Measurements from ENCODE around the gene TMC8. TPM values are rescaled to one million over a fixed set of nuclear protein-coding genes. Genes with fewer than 3 reads are reported as not detected.

The TMC8 gene
- total RNA-seq (2022; extraction: Qiagen RNA extraction; ENCODE audit: low read depth) = 0.28 to 0.68 TPM (median 0.48 TPM) in 5 replicates

GRCh38 chr17:78130437-78131101, at the start of gene TMC8:
TMC8 (plus strand) TSS chr17:78130771; CDS start chr17:78131589, 818 bp downstream.

GRCh38 chr17:78128551-78129350, 1.8 kb upstream of the TMC8 start, which contains the start of gene TMC6:
TMC6 (minus strand) TSS chr17:78128755; CDS start chr17:78126832, 1,923 bp downstream.

GRCh38 chr17:78168242-78168902, 37.8 kb downstream of the TMC8 start, which contains the start of gene SYNGR2:
SYNGR2 (plus strand) TSS chr17:78168581; CDS start chr17:78168617, 36 bp downstream.

GRCh38 chr17:78186692-78187595, 56.4 kb downstream of the TMC8 start, which contains the start of the genes AFMID and TK1:
AFMID (plus strand) TSS chr17:78187362; CDS start chr17:78187371, 9 bp downstream.
TK1 (minus strand) TSS chr17:78187052; CDS start chr17:78186994, 58 bp downstream.

Other genes with a start within 250 kb of the TMC8 start
- 2.1 to 3.0 TPM (median 2.7 TPM) in 5 replicates for gene TNRC6C, start 172.1 kb upstream of the TMC8 start, total RNA-seq (2022; extraction: Qiagen RNA extraction; ENCODE audit: low read depth)
- 6.3 to 12.5 TPM (median 10.1 TPM) in 5 replicates for gene TMC6, start 2.0 kb upstream of the TMC8 start, total RNA-seq (2022; extraction: Qiagen RNA extraction; ENCODE audit: low read depth)
- not detected in 5 replicates for gene C17orf99, start 15.6 kb downstream of the TMC8 start, total RNA-seq (2022; extraction: Qiagen RNA extraction; ENCODE audit: low read depth)
- 144 to 217 TPM (median 187 TPM) in 5 replicates for gene SYNGR2, start 37.8 kb downstream of the TMC8 start, total RNA-seq (2022; extraction: Qiagen RNA extraction; ENCODE audit: low read depth)
- gene TK1, start 56.3 kb downstream of the TMC8 start, total RNA-seq (2022; extraction: Qiagen RNA extraction; ENCODE audit: low read depth) = 194 to 287 TPM (median 233 TPM) in 5 replicates
- gene AFMID, start 56.6 kb downstream of the TMC8 start, total RNA-seq (2022; extraction: Qiagen RNA extraction; ENCODE audit: low read depth) = 41.4 to 53.0 TPM (median 45.0 TPM) in 5 replicates
- gene BIRC5, start 83.5 kb downstream of the TMC8 start, total RNA-seq (2022; extraction: Qiagen RNA extraction; ENCODE audit: low read depth) = 107 to 112 TPM (median 111 TPM) in 5 replicates
- gene TMEM235, start 100.9 kb downstream of the TMC8 start, total RNA-seq (2022; extraction: Qiagen RNA extraction; ENCODE audit: low read depth) = not detected in 5 replicates
- gene SOCS3, start 229.3 kb downstream of the TMC8 start, total RNA-seq (2022; extraction: Qiagen RNA extraction; ENCODE audit: low read depth) = 33.4 to 50.1 TPM (median 39.0 TPM) in 5 replicates
- 21.8 to 30.7 TPM (median 26.5 TPM) in 5 replicates for gene PGS1, start 247.9 kb downstream of the TMC8 start, total RNA-seq (2022; extraction: Qiagen RNA extraction; ENCODE audit: low read depth)

Measured in A549 treated with DMSO at 1 μM for 4 hours (cell line).